ENCODE data around the gene TMEM272. TPM values are rescaled to one million over a fixed set of nuclear protein-coding genes. Genes with fewer than 3 reads are reported as not detected.

Gene TMEM272
- total RNA-seq, 1 donor from 2014 or later = 0.59 TPM

DNA sequence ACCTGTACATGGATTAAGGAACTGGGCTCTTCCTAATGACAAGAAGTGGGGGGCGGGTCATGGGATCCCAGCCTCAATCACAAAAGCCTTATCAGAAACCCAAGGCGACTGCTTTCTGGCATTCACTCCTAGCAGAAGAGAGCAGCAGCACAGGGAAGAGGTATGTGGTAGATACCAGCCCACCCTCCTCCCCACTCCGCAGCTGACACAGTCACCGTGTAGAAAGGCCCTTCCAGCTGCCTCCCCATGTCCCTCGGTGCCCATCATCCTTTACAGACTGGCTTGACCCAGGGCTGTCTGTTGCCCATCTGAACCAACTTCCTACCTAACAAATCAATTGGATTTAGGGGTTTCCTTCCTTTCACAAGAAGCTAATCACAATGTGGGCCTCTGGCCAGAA, 37.9 kb downstream of the TMEM272 start:
- Mint-ChIP-seq H3K36me3 (ENCODE audit: unreplicated experiment) (no peaks in the 10 kb centered on the region), H3K27ac (ENCODE audit: unreplicated experiment) (peak overlapping the region; percentile 78), H3K4me1 (ENCODE audit: low read depth, unreplicated experiment) (peaks cover 44% of the 10 kb centered on the region), H3K4me3 (ENCODE audit: unreplicated experiment) (no peak overlapping the region), H3K27me3 (ENCODE audit: unreplicated experiment) (peaks cover 8% of the 10 kb centered on the region), H3K9me3 (ENCODE audit: unreplicated experiment) (peaks cover 11% of the 10 kb centered on the region)
- TF ChIP-seq, protein P1, sequence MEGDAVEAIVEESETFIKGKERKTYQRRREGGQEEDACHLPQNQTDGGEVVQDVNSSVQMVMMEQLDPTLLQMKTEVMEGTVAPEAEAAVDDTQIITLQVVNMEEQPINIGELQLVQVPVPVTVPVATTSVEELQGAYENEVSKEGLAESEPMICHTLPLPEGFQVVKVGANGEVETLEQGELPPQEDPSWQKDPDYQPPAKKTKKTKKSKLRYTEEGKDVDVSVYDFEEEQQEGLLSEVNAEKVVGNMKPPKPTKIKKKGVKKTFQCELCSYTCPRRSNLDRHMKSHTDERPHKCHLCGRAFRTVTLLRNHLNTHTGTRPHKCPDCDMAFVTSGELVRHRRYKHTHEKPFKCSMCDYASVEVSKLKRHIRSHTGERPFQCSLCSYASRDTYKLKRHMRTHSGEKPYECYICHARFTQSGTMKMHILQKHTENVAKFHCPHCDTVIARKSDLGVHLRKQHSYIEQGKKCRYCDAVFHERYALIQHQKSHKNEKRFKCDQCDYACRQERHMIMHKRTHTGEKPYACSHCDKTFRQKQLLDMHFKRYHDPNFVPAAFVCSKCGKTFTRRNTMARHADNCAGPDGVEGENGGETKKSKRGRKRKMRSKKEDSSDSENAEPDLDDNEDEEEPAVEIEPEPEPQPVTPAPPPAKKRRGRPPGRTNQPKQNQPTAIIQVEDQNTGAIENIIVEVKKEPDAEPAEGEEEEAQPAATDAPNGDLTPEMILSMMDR (IDR thresholded peaks at IDR 0.05; ENCODE audit: partially characterized antibody, unreplicated experiment) = no peak
- DNase-seq = no peak

DNA sequence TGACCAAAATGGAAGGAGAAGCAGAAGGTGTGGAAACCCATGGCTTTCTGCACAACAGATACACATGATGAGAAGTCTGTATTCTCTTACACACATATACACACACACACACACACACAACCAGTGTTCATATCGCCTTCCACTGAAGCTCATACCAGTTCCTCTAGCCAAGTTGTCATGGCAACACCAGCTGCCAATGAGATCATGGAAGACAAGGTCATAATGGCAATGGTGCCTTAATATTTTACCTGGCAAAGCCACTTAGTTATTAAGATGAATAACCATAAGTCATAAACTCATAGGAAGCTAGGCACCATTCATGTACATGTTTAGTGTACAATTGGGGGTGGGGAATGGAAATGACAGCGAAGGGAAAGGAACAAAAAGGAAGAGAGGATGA, 38.4 kb downstream of the TMEM272 start:
- TF ChIP-seq, protein P1 (IDR thresholded peaks at IDR 0.05; ENCODE audit: partially characterized antibody, unreplicated experiment) = no peak
- DNase-seq = no peak
- Mint-ChIP-seq H3K36me3 (ENCODE audit: unreplicated experiment) (no peaks in the 10 kb centered on the region), H3K27ac (ENCODE audit: unreplicated experiment) (peak overlapping the region; percentile 78), H3K4me1 (ENCODE audit: low read depth, unreplicated experiment) (peaks cover 43% of the 10 kb centered on the region), H3K4me3 (ENCODE audit: unreplicated experiment) (peak overlapping the region; percentile 57), H3K9me3 (ENCODE audit: unreplicated experiment) (peaks cover 12% of the 10 kb centered on the region), H3K27me3 (ENCODE audit: unreplicated experiment) (peaks cover 11% of the 10 kb centered on the region)

DNA sequence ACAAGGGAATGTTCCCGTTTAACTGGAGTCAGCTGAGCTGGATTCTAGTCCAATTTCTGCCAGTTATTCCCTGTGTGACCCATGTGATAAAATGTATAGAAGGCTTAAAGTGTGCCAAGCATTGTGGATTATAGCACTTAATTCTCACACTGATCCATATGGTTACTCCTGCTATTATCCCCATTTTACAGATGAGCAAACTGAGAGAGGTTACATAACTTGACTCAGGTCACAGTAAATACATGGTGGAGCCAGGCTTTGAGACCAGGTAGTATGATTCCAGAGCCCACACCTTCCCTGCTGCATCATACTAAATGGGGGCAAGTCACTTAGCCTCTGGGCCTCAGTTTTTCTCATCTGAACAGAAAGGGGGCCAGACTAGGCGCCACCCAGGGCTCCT, 39.1 kb downstream of the TMEM272 start:
- peaks cover 12% of the 10 kb centered on the region for H3K9me3 Mint-ChIP-seq (ENCODE audit: unreplicated experiment)
- peaks cover 11% of the 10 kb centered on the region for H3K27me3 Mint-ChIP-seq (ENCODE audit: unreplicated experiment)
- H3K4me3 Mint-ChIP-seq (ENCODE audit: unreplicated experiment) = peak overlapping the region; percentile 92
- DNase-seq = no peak
- peaks cover 42% of the 10 kb centered on the region for H3K4me1 Mint-ChIP-seq (ENCODE audit: low read depth, unreplicated experiment)
- H3K36me3 Mint-ChIP-seq (ENCODE audit: unreplicated experiment) = no peaks in the 10 kb centered on the region
- TF ChIP-seq, protein P1 (IDR thresholded peaks at IDR 0.05; ENCODE audit: partially characterized antibody, unreplicated experiment) = no peak
- H3K27ac Mint-ChIP-seq (ENCODE audit: unreplicated experiment) = peak overlapping the region; percentile 78

DNA sequence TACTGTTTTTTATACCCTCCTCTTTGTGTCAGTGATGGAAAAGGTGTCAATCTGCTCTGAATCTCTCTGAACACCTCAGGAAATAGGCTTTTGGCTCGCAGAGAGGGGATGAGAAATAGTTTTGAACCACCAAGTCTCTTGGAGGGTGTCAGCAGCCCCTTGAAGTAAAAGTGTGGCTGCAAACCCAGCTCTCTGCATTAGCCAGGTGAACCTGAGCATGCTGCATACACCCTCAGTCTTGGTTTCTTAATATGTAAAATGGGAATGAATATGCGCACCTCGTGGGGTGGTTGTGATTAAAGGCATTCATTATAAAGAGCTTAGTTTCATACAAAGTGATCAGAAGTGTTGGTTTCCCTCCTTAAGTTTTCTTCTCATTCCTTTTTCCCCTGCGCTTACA, 39.7 kb downstream of the TMEM272 start:
- H3K36me3 Mint-ChIP-seq (ENCODE audit: unreplicated experiment) = no peaks in the 10 kb centered on the region
- peak overlapping the region; percentile 92 for H3K4me3 Mint-ChIP-seq (ENCODE audit: unreplicated experiment)
- H3K27ac Mint-ChIP-seq (ENCODE audit: unreplicated experiment) = peak overlapping the region; percentile 94
- DNase-seq = no peak
- TF ChIP-seq, protein P1 (IDR thresholded peaks at IDR 0.05; ENCODE audit: partially characterized antibody, unreplicated experiment) = no peak
- peaks cover 42% of the 10 kb centered on the region for H3K4me1 Mint-ChIP-seq (ENCODE audit: low read depth, unreplicated experiment)
- peaks cover 12% of the 10 kb centered on the region for H3K9me3 Mint-ChIP-seq (ENCODE audit: unreplicated experiment)
- peaks cover 10% of the 10 kb centered on the region for H3K27me3 Mint-ChIP-seq (ENCODE audit: unreplicated experiment)

DNA sequence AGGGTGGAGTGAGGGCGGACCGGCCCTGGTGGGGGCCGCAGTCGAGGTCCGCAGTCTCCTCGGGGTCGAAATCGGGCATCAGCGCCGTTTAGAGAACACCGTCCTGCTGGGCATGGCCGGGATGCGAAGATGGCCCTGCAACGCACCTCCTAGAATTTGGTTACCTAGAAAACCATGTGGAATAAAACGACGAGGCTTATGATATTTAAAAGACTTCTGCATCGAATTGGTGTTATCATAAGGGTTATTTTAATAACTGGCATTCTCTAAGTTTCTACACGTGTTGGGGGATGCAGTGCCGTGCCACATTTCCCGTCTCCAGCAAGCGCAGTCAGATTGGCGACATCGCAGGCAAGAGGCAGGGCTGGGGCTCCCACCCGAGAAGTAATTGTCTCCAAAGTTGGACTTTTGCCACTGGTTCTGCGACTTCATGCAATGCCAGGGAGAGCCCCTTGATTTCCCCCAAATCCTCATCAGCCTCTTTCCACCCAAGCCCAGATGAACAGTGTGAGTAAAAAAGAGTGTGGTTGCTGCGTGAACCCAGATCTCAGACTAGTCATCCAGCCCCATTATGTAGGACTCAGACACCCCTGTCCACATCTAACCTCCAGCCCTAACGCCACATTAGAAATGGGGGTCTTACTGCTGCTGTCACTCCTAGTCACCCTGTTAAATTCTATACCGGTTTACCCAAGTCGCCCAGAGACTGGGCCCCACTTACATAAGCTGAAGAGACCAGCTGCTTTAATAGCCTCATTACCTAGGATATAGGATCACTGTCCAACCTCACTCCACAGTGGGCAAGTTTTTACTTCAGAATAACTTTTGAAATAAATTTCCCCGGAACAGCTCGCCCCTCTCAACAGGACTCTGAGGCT, 40.4 kb downstream of the TMEM272 start:
- H3K4me1 Mint-ChIP-seq (ENCODE audit: low read depth, unreplicated experiment) = peaks cover 44% of the 10 kb centered on the region
- TF ChIP-seq, protein P1 (IDR thresholded peaks at IDR 0.05; ENCODE audit: partially characterized antibody, unreplicated experiment) = no peak
- DNase-seq = no peak
- H3K4me3 Mint-ChIP-seq (ENCODE audit: unreplicated experiment) = peak overlapping the region; percentile 92
- H3K9me3 Mint-ChIP-seq (ENCODE audit: unreplicated experiment) = peaks cover 12% of the 10 kb centered on the region
- peaks cover 10% of the 10 kb centered on the region for H3K27me3 Mint-ChIP-seq (ENCODE audit: unreplicated experiment)
- H3K36me3 Mint-ChIP-seq (ENCODE audit: unreplicated experiment) = no peaks in the 10 kb centered on the region
- peak overlapping the region; percentile 94 for H3K27ac Mint-ChIP-seq (ENCODE audit: unreplicated experiment)

Data from glutamatergic neuron (in vitro differentiated cells).